AG04449 (cell line): ENCODE data around the gene CCDC50.

Source experiments
- CTCF ChIA-PET: fragments of 350-600 bp; formaldehyde crosslinking; extraction: SDS; loops from one replicate; lab custom pipeline; 2021; ENCODE audit warnings: antibody characterized with exemption; lab: Yijun Ruan, JAX
- POLR2A ChIA-PET: fragments of 400-600, 350-600 bp; formaldehyde crosslinking; extraction: SDS; loops from one replicate; lab custom pipeline; 2020; ENCODE audit warnings: antibody characterized with exemption, inconsistent platforms; lab: Yijun Ruan, JAX
- DNase-seq: peaks from one replicate; pipeline ENCODE4 v3.0.0-alpha.2; 2010; ENCODE audit warnings: low read depth, low spot score
- H3K4me3 ChIP-seq: 2 replicates; pipeline ENCODE4 v1.5.1; 2011; ENCODE audit warnings: low read depth, mild to moderate bottlenecking, control low read depth, low read length
- TF ChIP-seq, protein P1 (sequence below): IDR thresholded peaks from one replicate; pipeline ENCODE4 v1.5.1; 2011; ENCODE audit warnings: mild to moderate bottlenecking, moderate library complexity, low read length, control low read depth, inconsistent platforms; ENCODE audit not compliant: insufficient read depth; ENCODE audit errors: missing control alignments

The CCDC50 gene

DNA sequence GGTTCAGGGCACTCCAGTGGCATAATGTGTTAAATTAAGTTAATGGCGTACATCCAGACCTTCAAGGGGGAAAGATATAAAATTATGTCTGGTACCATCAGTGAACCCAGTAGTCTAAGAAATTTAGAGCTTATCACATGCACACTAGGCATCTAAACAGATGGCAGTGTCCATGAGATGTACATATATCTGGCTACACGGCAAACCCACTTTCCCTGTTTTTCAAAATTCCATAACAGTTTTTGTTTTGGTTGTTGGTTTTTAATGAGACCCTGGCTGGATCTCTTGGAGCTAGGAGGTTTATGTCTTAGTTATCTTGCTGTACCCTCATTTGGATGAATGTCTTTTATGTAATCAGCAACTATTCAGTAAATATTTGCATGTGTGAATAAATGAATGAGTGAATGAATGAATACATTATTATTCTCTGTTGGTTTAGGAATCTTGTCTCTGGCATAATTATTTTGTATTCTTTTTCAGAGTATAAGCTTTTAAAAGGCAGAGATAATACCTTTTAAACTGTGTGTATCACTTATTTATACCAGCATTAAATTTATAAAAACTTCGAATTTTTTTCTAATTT lies 4.2 kb downstream of the CCDC50 start:
- no peak overlapping the region for H3K4me3 ChIP-seq
- TF ChIP-seq, protein P1, sequence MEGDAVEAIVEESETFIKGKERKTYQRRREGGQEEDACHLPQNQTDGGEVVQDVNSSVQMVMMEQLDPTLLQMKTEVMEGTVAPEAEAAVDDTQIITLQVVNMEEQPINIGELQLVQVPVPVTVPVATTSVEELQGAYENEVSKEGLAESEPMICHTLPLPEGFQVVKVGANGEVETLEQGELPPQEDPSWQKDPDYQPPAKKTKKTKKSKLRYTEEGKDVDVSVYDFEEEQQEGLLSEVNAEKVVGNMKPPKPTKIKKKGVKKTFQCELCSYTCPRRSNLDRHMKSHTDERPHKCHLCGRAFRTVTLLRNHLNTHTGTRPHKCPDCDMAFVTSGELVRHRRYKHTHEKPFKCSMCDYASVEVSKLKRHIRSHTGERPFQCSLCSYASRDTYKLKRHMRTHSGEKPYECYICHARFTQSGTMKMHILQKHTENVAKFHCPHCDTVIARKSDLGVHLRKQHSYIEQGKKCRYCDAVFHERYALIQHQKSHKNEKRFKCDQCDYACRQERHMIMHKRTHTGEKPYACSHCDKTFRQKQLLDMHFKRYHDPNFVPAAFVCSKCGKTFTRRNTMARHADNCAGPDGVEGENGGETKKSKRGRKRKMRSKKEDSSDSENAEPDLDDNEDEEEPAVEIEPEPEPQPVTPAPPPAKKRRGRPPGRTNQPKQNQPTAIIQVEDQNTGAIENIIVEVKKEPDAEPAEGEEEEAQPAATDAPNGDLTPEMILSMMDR = no peak
- ChIA-PET CTCF (interaction anchor here (1.1 kb wide), 1 partner anchor 8 kb away, joined by 3 read pairs; no protein-coding TSS in a partner anchor), POLR2A (no interaction called here)
- no peak for DNase-seq

DNA sequence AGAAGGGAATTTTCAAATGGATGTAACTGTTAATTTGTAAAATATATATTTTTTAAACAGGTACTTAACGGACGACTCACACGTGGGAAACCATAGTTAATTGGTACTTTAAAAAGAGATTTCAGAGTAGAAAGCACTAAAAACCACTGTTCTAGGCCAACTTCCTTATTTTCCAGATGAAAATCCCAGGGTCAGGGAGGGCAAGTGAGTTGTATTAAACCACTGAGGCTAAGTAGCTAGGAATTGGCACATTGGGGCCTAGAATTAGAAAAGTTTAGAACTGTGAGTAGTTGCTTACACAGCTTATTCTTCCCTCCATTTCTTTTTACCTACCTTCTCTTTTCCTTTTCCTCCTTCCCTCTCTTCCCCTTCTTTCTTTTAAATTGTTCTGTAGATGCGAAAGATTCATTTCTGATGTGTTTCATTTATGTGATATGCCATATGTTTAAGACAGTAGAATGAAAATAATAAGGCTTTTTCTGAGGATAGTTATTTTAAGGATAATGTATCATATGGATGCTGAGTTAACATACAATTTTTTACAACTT lies 5.2 kb downstream of the CCDC50 start:
- no peak overlapping the region for H3K4me3 ChIP-seq
- CTCF ChIA-PET = no interaction called here
- DNase-seq = no peak
- TF ChIP-seq, protein P1 = no peak
- POLR2A ChIA-PET = no interaction called here

DNA sequence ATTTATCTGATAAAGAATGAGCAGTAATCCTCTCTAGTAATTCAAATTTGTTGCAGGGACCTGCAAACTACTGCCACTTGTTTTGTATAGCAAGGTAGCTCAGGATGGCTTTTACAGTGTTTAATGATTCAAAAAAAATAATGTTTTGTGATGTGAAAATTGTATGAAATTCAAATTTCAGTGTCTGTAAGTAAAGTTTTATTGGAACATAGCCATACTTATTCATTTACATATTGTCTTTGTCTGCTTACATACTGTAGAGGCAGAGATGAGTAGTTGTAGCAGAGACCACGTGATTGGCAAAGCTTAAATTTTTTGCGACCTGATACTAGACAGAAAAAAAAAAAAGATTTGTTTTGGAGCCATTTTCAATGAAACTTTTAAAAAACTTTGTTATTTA lies 7.6 kb downstream of the CCDC50 start:
- H3K4me3 ChIP-seq = no peak overlapping the region
- ChIA-PET CTCF (interaction anchor here (0.8 to 0.9 kb wide), 2 partner anchors 13 to 1107 kb away, joined by 3 to 4 read pairs; no protein-coding TSS in a partner anchor), POLR2A (no interaction called here)
- no peak for DNase-seq
- TF ChIP-seq, protein P1 = no peak

DNA sequence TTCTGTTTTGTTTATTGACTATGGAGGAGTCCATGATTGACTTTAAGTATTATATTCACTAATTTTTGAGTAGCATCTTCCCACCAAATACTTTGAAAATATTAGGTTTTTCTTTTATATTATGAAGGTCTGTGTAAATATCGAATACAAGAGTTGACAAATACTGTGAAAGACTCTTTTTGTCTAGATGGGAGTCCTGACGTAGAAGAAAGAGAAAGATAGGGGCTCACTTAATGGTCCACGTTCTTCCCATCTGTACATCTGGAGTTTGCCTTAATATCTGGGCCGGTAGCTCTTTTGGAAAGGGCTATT lies 8.9 kb downstream of the CCDC50 start:
- POLR2A ChIA-PET = interaction anchor here (1.2 kb wide), 1 partner anchor 9 kb away, joined by 5 read pairs; the partner anchor contains the start of gene CCDC50
- DNase-seq = no peak
- TF ChIP-seq, protein P1 = no peak
- no peak overlapping the region for H3K4me3 ChIP-seq
- CTCF ChIA-PET = interaction anchor here (1.0 kb wide), 1 partner anchor 18 kb away, joined by 3 read pairs; no protein-coding TSS in a partner anchor

DNA sequence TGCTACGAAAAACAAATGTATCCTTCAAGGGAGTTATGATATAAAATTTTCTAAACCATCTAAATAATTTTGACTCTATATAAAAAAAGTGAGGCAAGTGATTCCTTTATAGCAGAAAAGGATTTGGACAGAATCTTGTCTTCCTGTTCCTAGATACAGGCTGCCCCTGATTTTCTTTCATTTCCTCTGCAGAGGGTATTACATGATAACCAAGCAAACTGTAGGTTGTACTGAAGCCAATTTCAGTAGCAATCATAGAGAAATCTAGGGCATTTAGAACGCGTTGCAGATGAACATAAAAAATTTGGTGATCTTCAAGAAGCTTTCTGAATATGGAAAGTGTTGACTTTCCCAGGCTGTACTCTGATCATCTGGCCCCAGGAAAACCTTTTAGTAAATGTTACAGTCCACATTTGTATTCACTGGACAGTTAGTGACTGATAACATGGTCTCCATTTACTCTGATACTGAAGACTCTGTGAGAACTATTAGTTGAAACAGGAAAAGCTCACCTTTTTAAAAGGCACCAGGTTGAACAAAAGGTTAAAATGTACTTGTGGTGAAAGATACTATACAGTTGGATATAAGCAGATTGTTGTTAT lies 10.2 kb downstream of the CCDC50 start:
- CTCF ChIA-PET = no interaction called here
- POLR2A ChIA-PET = no interaction called here
- no peak for DNase-seq
- TF ChIP-seq, protein P1 = no peak
- H3K4me3 ChIP-seq = no peak overlapping the region

DNA sequence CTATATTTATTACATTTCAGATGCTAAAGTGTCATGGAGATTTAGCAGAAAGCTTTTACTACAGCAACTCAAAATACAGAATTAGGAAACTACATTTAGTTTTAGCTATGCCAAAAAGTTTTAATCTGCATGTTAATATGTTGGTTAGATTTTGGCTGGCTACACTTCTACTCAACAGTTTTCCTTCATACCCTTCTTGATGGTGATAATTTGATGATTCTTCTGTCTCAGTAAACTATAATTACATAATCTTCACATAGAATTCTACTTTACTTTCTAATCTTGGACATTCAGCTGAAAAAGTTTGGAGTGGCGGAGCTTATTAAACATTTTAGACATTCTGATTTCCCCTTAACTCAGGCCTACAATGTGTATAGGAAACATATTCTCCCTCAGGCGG lies 11.2 kb downstream of the CCDC50 start:
- ChIA-PET CTCF (no interaction called here), POLR2A (interaction anchor here (1.1 kb wide), 1 partner anchor 11 kb away, joined by 3 read pairs; no protein-coding TSS in a partner anchor)
- no peak overlapping the region for H3K4me3 ChIP-seq

More for the DNA sequence above, 11.2 kb downstream of the CCDC50 start:
- TF ChIP-seq, protein P1 = no peak
- no peak for DNase-seq
